Transverse colon (tissue), 4 donors: ENCODE results near the gene HOXB7.

Experiments
- EP300 ChIP-seq: sonication (generic); formaldehyde crosslinking; IDR thresholded peaks from one replicate; pipeline ENCODE4 v1.6.1; 2017; ENCODE audit warnings: antibody characterized with exemption, low read depth
- POLR2A ChIP-seq: fragments of 450-650 bp; IDR thresholded peaks from one replicate; pipeline ENCODE4 v1.6.1; 2016; ENCODE audit warnings: antibody characterized with exemption, mild to moderate bottlenecking, moderate library complexity
- POLR2AphosphoS5 ChIP-seq, 3 donors: sonication (generic); formaldehyde crosslinking; IDR thresholded peaks; one replicate each; pipeline ENCODE4 v1.6.1; 2016; ENCODE audit warnings: antibody characterized with exemption in 3 of 3
- TF ChIP-seq, protein P1 (sequence below), 5 experiments: fragments of 200-600 bp in 3 of 5; fragments of 450-650 bp in 2 of 5; sonication (generic) in 3 of 5; IDR thresholded peaks; 1 replicate in 2 of 5; 2 replicates in 3 of 5; pipeline ENCODE4 v1.5.1; 2016 to 2017; ENCODE audit warnings: antibody characterized with exemption in 5 of 5, inconsistent platforms in 3 of 5, mild to moderate bottlenecking in 2 of 5, moderate library complexity in 1 of 5

- TF ChIP-seq, protein P1, sequence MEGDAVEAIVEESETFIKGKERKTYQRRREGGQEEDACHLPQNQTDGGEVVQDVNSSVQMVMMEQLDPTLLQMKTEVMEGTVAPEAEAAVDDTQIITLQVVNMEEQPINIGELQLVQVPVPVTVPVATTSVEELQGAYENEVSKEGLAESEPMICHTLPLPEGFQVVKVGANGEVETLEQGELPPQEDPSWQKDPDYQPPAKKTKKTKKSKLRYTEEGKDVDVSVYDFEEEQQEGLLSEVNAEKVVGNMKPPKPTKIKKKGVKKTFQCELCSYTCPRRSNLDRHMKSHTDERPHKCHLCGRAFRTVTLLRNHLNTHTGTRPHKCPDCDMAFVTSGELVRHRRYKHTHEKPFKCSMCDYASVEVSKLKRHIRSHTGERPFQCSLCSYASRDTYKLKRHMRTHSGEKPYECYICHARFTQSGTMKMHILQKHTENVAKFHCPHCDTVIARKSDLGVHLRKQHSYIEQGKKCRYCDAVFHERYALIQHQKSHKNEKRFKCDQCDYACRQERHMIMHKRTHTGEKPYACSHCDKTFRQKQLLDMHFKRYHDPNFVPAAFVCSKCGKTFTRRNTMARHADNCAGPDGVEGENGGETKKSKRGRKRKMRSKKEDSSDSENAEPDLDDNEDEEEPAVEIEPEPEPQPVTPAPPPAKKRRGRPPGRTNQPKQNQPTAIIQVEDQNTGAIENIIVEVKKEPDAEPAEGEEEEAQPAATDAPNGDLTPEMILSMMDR (IDR thresholded peaks at IDR 0.05), result no peak
- TF ChIP-seq POLR2A, result no peak
- TF ChIP-seq EP300, result no peak
- no peak for TF ChIP-seq POLR2AphosphoS5 (IDR thresholded peaks at IDR 0.05)
These were observed 6.1 kb upstream of the HOXB7 start for GRCh38 chr17:48616717-48617470.
